ENCODE measurements around the gene C6orf89. TPM values are rescaled to one million over a fixed set of nuclear protein-coding genes. Genes with fewer than 3 reads are reported as not detected.

Gene C6orf89
- total and polyA plus RNA-seq, 2 of the 13 experiments (the other 11 are each of a cell fraction or from before 2014, with no cell fraction given) = 22.1 to 32.2 TPM

GRCh38 chr6:36885461-36886401 is at the start of gene C6orf89 (continued):
- peak; percentile 97 for TF ChIP-seq ZGPAT (CRISPR knock-in tag; IDR thresholded peaks at IDR 0.05)
- TF ChIP-seq FOXK2 (IDR thresholded peaks at IDR 0.05) = peak; percentile 75
- TF ChIP-seq HMG20A (CRISPR knock-in tag; IDR thresholded peaks at IDR 0.05; ENCODE audit: borderline replicate concordance) = peak; percentile 11; the same call in 1 of the 2 replicates
- TF ChIP-seq ZSCAN31 (CRISPR knock-in tag; IDR thresholded peaks at IDR 0.05; ENCODE audit: low read depth) = peak; percentile 90
- peak; percentile 98 for TF ChIP-seq MXD4 (CRISPR knock-in tag; IDR thresholded peaks at IDR 0.05)
- peak; percentile 84; the same call in 1 of the 2 replicates for TF ChIP-seq ZC3H13 (CRISPR knock-in tag; IDR thresholded peaks at IDR 0.05)
- peak; percentile 89 for TF ChIP-seq CREM (IDR thresholded peaks at IDR 0.05)
- no peak for TF ChIP-seq CREM (CRISPR knock-in tag; IDR thresholded peaks at IDR 0.05)
- TF ChIP-seq ZNF501 (CRISPR knock-in tag; IDR thresholded peaks at IDR 0.05) = peak; percentile 98
- TF ChIP-seq ZNF878 (CRISPR knock-in tag; IDR thresholded peaks at IDR 0.05) = peak; percentile 85; the same call in 1 of the 2 replicates
- 0 out of 2 replicates have a peak, but pooled peaks have one; percentile 71 for TF ChIP-seq ZNF678 (CRISPR knock-in tag; IDR thresholded peaks at IDR 0.05)
- TF ChIP-seq TFDP2 (CRISPR knock-in tag; IDR thresholded peaks at IDR 0.05) = peak; percentile 93
- no peak for TF ChIP-seq SMARCC2 (IDR thresholded peaks at IDR 0.05)

Data from HepG2 (cell line).